NCI-H446 (cell line): ENCODE measurements around the gene NECAP2.
A peak's percentile ranks its signal among the peaks of the same experiment; 100 is the strongest.
"Not testable (repeated sequence)": the region's sequence is repeated elsewhere in the genome, so short reads cannot be mapped to it uniquely, and the experiment has no call there.

Source experiments
- DNase-seq, 2 experiments: peaks; one replicate each; lab custom pipeline; 2025; lab: John Stamatoyannopoulos, UW

Gene NECAP2

DNA sequence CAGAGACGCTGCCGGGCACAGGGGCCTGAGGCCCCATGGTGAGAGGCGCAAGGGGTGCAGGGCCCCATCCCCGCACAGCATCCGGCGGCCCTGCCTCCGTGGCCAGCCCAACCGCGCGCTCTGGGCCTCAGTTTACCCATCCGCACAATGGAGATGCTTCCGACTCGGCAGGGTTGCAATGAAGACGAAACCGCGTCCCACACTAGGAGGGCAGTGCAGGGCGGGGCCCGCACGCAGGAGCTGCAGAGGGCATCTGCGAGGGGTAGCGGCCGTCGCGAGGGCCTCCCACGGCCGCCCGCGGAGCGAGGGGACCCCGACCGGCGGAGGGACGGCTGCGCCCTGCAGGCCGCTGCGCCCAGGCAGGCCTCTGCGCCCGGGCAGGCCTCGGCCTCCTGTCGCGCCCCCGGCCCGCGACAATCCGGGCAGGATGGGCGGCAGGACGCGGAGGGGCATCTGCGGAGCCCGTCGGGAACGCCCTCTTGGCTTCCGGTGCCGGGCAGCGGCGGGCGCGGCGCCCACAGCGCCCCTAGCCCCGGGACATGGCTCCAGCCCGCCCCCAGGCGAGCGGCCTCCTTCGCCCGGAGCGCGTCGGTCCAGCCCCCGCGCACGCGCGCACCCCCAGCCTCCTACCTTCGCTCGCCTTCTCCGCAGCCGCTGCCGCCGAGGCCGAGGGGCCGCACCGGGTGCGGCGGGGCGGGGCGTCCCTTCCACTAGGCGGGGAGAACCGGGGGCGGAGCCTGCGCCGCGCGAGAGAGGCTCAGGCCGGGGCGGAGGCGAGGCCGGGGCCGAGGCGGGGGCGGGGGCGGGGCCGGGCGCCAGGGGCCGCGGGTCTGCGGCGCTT is 58.3 kb downstream of the NECAP2 start:
- peak; percentile 38 to 93 for DNase-seq

DNA sequence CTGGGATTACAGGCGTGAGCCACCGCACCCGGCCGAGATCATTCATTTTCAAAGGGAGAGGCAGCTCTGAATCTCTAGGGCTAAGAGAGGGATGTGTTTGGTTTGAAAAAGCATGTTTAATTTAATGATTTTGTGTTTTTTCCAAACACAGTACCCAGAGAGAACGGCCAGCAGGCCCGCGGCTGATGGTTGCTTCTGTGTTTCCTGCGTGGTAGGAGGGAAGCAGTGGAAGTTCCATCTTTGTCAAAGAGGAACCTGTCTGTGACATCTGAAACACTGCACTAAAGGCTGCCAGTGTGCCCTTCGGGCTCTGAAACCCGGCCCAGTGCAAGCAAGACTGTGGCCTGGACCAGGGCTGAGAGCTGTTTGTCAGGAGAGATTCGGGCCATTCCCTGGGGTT is 59.9 kb downstream of the NECAP2 start:
- not testable (repeated sequence) for DNase-seq

DNA sequence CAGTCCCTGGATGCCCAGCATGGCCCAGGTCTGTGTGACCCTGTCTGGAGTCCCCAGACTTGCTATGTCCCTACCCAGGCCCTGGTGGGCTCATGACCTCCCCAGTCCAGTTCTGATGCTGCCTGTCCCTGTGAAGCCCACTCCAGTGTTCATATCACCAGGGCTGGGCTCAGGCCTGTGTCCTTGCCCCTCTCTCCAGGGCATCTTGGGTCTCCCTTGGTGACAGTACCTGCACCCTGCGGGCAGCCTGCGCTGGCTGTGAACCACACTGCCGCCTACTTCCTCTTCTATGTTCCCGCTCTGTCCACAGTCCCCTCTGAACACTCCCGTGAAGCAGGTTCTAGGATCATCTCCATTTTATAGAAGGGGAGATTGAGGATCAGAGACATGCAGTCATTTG is 60.5 kb downstream of the NECAP2 start:
- not testable (repeated sequence) for DNase-seq

DNA sequence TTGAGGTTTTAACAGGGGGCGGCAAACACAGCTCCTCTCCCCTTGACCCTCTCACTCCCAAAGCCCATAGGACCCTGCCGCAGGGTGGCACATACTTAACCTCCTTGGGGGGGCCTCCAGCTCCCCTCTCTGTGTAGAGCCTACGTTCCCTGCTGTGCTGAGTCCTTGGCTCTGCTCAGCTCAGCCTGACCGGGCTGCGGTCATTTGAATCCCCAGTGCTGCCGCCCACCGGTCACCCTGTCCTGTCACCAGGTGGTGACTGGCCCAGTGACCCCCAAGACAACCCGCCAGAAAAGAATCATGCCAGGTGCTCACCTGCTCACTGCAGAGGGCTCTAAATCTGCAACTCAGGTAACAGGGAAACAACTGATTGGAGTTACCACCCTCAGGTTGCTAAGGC is 60.9 kb downstream of the NECAP2 start:
- not testable (repeated sequence) for DNase-seq

DNA sequence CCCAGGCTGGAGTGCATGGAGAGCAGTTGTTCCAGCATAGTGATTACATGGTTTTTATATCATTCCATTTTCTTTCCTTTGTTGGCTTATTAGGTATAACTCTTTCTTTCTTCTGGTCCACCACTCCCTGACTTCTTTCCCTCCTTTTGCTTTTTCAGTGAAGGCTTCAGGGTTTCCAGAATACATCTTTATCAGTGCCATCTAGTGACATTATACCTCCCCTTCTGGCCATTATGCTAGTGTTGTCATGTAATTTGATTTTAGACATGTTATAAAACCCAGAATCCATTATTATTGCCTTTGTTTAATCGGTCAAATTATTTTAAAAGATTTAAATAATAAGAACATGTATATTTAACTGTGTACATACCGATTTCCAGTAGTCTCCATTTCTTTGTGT is 63.0 kb downstream of the NECAP2 start:
- no peak for DNase-seq

DNA sequence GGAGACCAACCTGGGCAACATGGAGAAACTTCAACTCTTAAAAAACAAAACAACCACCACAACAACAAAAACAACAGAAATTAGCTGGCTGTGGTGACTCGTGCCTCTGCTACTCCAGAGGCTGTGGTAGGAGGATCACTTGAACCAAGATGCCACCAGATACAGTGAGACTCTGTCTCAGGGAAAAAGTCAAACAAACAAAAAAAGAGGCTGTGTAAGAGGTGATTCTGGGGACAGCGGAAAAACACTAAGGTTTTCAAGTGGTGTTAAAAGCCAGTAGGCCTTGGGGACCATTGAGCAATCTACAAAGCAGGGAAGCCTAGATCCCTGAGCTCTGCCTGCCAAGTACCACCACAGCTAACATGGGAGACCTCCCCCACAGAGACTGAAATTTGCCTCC is 65.3 kb downstream of the NECAP2 start:
- DNase-seq = not testable (repeated sequence)

DNA sequence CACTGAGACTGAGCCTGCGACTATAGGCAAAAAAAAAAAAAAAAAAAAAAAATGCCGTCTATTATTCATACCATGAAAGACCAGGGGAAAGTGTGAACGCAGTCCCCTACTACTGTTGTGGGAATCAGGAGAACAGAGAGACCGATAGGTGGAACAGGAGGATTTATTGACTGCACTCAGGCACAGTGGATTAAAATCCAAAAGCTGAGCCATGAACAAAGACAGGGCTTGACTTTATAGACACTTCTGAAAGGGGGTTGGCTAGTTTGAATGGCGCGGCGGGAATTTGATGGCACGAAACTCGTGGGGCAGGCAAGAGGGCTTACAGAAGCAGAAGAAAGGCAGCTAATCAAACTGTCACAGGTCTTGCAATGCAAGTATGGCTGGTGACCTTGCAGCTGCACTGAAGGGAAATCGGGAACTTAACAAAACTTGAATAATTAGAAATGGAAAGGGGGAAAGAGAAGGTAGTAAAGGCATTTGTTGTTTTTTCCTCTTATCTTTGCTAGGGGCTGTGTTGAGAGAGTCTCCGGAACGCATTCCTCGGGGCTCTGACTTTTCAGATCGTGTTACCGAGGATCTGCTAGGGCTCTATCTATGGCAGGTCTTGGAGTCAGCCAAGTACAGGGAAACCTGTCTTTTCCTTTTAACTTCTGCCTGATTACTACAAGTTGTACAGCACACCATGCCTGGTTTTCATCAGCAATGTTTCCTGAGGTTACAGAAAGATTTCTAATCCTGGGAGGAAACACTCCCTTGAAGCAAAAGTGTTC is 66.0 kb downstream of the NECAP2 start:
- not testable (repeated sequence) for DNase-seq

DNA sequence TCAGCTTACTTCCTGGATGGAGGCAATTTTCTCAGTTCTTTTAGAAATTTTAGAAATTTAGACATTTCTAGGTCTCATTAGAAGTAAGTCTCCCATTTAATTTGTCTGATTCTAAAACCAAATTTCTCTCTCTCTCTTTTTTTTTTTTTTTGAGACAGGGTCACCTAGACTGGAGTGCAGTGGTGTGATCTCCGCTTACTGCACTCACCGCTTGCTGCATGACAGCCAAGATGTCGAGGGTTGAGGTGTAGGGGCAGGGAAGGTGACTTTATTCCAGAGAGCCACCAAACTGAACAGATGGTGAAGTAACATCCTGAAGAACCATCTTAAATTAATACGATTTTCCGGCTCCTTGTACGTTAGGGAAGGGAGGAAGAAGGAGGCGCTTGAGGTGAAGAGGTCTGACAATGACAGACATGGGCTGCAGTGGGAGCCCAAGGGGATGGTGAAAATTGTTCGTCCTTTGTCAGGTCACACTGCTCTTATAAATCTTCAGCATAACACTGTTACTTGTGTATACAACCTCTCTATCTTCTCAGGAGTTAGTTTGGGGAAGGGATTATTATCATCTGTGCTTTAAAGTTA is 68.4 kb downstream of the NECAP2 start:
- DNase-seq = peak in 1 of 2 experiments; percentile 25
